IMR-90 (cell line): ENCODE results near the gene NKAP. TPM values are rescaled to one million over a fixed set of nuclear protein-coding genes. Genes with fewer than 3 reads are reported as not detected.

Experiments used
- ATAC-seq: fragments of 200-7000 bp; cut with Tn5 transposase; 2 replicates; pipeline ENCODE4 v1.9.1; 2020; ENCODE audit warnings: low read depth, mild to moderate bottlenecking, moderate library complexity
- BruUV-seq: library from RNA; stranded (reverse); fragments of 400-500 nt; replicated peaks from 2 replicates; lab custom pipeline; 2021; lab: Mats Ljungman, UMichigan
- CTCF ChIA-PET: fragments of 300-600 bp; formaldehyde crosslinking; extraction: SDS; loops from one replicate; lab custom pipeline; 2021; ENCODE audit warnings: antibody characterized with exemption; lab: Yijun Ruan, JAX
- POLR2A ChIA-PET: fragments of 300-600 bp; sonication (Branson Sonifier 250); formaldehyde crosslinking; loops from one replicate; lab custom pipeline; 2022; ENCODE audit warnings: antibody characterized with exemption; ENCODE audit not compliant: unreplicated experiment; lab: Charles Lee
- DNase-seq: peaks from one replicate; pipeline ENCODE4 v3.0.0; 2013
- H2AFZ ChIP-seq: replicated peaks from 2 replicates; pipeline ENCODE3; 2013; ENCODE audit warnings: low read length, mild to moderate bottlenecking; ENCODE audit not compliant: poor library complexity
- H2AK5ac ChIP-seq: 2 replicates; pipeline ENCODE4 v1.6.1; 2013; ENCODE audit warnings: low read depth, low read length, inconsistent platforms
- H2AK9ac ChIP-seq: replicated peaks from 2 replicates; pipeline ENCODE3; 2013; ENCODE audit warnings: mild to moderate bottlenecking, low read depth, low read length, moderate library complexity; ENCODE audit not compliant: poor library complexity
- H2BK120ac ChIP-seq: 2 replicates; pipeline ENCODE4 v1.6.1; 2013; ENCODE audit warnings: low read depth, low read length, inconsistent platforms
- H2BK15ac ChIP-seq: 3 replicates; pipeline ENCODE4 v1.6.1; 2013; ENCODE audit warnings: low read depth, low read length, inconsistent platforms
- H2BK20ac ChIP-seq: 2 replicates; pipeline ENCODE4 v1.6.1; 2013; ENCODE audit warnings: low read depth, mild to moderate bottlenecking, inconsistent platforms, low read length, moderate library complexity
- H2BK5ac ChIP-seq: 2 replicates; pipeline ENCODE4 v1.6.1; 2013; ENCODE audit warnings: mild to moderate bottlenecking, low read depth, low read length, inconsistent platforms; ENCODE audit not compliant: poor library complexity, severe bottlenecking
- H3K14ac ChIP-seq: replicated peaks from 2 replicates; pipeline ENCODE4 v1.6.1; 2013; ENCODE audit warnings: low read depth, low read length, inconsistent platforms
- H3K18ac ChIP-seq: 2 replicates; pipeline ENCODE4 v1.6.1; 2013; ENCODE audit warnings: low read depth, low read length, control low read depth
- H3K23ac ChIP-seq: 2 replicates; pipeline ENCODE4 v1.6.1; 2013; ENCODE audit warnings: low read depth, low read length, inconsistent platforms
- H3K27ac ChIP-seq: 2 replicates; pipeline ENCODE4 v1.5.1; 2013; ENCODE audit warnings: mild to moderate bottlenecking, control low read depth, low read length; ENCODE audit not compliant: insufficient read depth
- H3K27me3 ChIP-seq: 2 replicates; pipeline ENCODE4 v1.6.1; 2013; ENCODE audit warnings: low read length; ENCODE audit not compliant: control insufficient read depth, insufficient read depth
- H3K36me3 ChIP-seq: 2 replicates; pipeline ENCODE4 v1.6.1; 2013; ENCODE audit warnings: low read length, mixed read lengths; ENCODE audit not compliant: control insufficient read depth, insufficient read depth
- H3K4ac ChIP-seq: 2 replicates; pipeline ENCODE4 v1.6.1; 2013; ENCODE audit warnings: low read depth, low read length, inconsistent platforms
- H3K4me1 ChIP-seq: 2 replicates; pipeline ENCODE4 v1.6.1; 2013; ENCODE audit warnings: low read length, mixed read lengths; ENCODE audit not compliant: control insufficient read depth, insufficient read depth
- H3K4me2 ChIP-seq: 2 replicates; pipeline ENCODE4 v1.6.1; 2013; ENCODE audit warnings: low read depth, mild to moderate bottlenecking, control low read depth, low read length, moderate library complexity
- H3K4me3 ChIP-seq: 2 replicates; pipeline ENCODE4 v1.5.1; 2013; ENCODE audit warnings: low read depth, mild to moderate bottlenecking, control low read depth, low read length, moderate library complexity; ENCODE audit not compliant: insufficient read depth
- H3K56ac ChIP-seq: 2 replicates; pipeline ENCODE4 v1.6.1; 2013; ENCODE audit warnings: low read length, inconsistent platforms; ENCODE audit not compliant: insufficient read depth; ENCODE audit errors: extremely low read depth
- H3K79me1 ChIP-seq, 2 experiments: 2 replicates each; pipeline ENCODE4 v1.6.1; 2013; ENCODE audit warnings: low read length in 2 of 2, inconsistent platforms in 1 of 2, low read depth in 1 of 2
- H3K9ac ChIP-seq: 2 replicates; pipeline ENCODE4 v1.6.1; 2013; ENCODE audit warnings: low read depth, low read length, control low read depth
- H3K9me1 ChIP-seq: 2 replicates; pipeline ENCODE4 v1.6.1; 2013; ENCODE audit warnings: low read length, inconsistent platforms; ENCODE audit not compliant: insufficient read depth
- H3K9me3 ChIP-seq: 2 replicates; pipeline ENCODE4 v1.6.1; 2013; ENCODE audit warnings: low read length; ENCODE audit not compliant: control insufficient read depth, insufficient read depth
- H4K20me1 ChIP-seq: 2 replicates; pipeline ENCODE4 v1.6.1; 2013; ENCODE audit warnings: low read length, inconsistent platforms; ENCODE audit not compliant: insufficient read depth
- H4K5ac ChIP-seq: 2 replicates; pipeline ENCODE4 v1.6.1; 2013; ENCODE audit warnings: mild to moderate bottlenecking, low read depth, low read length, control low read depth
- H4K8ac ChIP-seq, 2 experiments: 2 replicates each; pipeline ENCODE4 v1.6.1; 2013; ENCODE audit warnings: low read depth in 2 of 2, low read length in 2 of 2, control low read depth in 1 of 2, inconsistent platforms in 1 of 2
- H4K91ac ChIP-seq: 2 replicates; pipeline ENCODE4 v1.6.1; 2013; ENCODE audit warnings: low read depth, low read length, inconsistent platforms; ENCODE audit not compliant: insufficient read depth
- BHLHE40 ChIP-seq: fragments of 150-350 bp; IDR thresholded peaks from 2 replicates; pipeline ENCODE4 v1.6.1; 2016; ENCODE audit warnings: mild to moderate bottlenecking, low read depth, low read length
- CEBPB ChIP-seq: IDR thresholded peaks from 2 replicates; pipeline ENCODE4 v1.6.1; 2012; ENCODE audit warnings: low read depth, low read length, improper control_type of control experiment
- CHD1 ChIP-seq: IDR thresholded peaks from 2 replicates; pipeline ENCODE4 v1.6.1; 2012; ENCODE audit warnings: low read depth, low read length, improper control_type of control experiment
- FOS ChIP-seq: fragments of 150-350 bp; IDR thresholded peaks from 2 replicates; pipeline ENCODE4 v1.6.1; 2016; ENCODE audit warnings: low read depth, low read length
- MAFK ChIP-seq: IDR thresholded peaks from 2 replicates; pipeline ENCODE4 v1.6.1; 2012; ENCODE audit warnings: low read depth, low read length, improper control_type of control experiment
- MAZ ChIP-seq: IDR thresholded peaks from 2 replicates; pipeline ENCODE4 v1.6.1; 2012; ENCODE audit warnings: low read depth, mild to moderate bottlenecking, low read length, improper control_type of control experiment, moderate library complexity, borderline replicate concordance
- NFE2L2 ChIP-seq: fragments of 150-350 bp; IDR thresholded peaks from 2 replicates; pipeline ENCODE4 v1.6.1; 2016; ENCODE audit warnings: low read depth, mild to moderate bottlenecking, low read length
- POLR2A ChIP-seq: IDR thresholded peaks from 2 replicates; pipeline ENCODE4 v1.6.1; 2012; ENCODE audit warnings: mild to moderate bottlenecking, low read depth, low read length
- RAD21 ChIP-seq: IDR thresholded peaks from 2 replicates; pipeline ENCODE4 v1.6.1; 2012; ENCODE audit warnings: low read length, improper control_type of control experiment
- RCOR1 ChIP-seq: IDR thresholded peaks from 2 replicates; pipeline ENCODE4 v1.6.1; 2012; ENCODE audit warnings: mild to moderate bottlenecking, low read length, improper control_type of control experiment; ENCODE audit not compliant: insufficient replicate concordance
- RFX5 ChIP-seq: IDR thresholded peaks from 2 replicates; pipeline ENCODE4 v1.8.0; 2012; ENCODE audit warnings: low read depth, mild to moderate bottlenecking, low read length, moderate library complexity
- SMC3 ChIP-seq: fragments of 150-350 bp; IDR thresholded peaks from 2 replicates; pipeline ENCODE4 v1.6.1; 2016; ENCODE audit warnings: low read depth, mild to moderate bottlenecking, antibody characterized with exemption, low read length, moderate library complexity
- WGBS, 2 experiments: methylation state at CpG; one replicate each; pipeline versions ENCODE4 v1.1.5 to v1.1.7; 2013; ENCODE audit warnings: missing lambda C conversion rate in 2 of 2; ENCODE audit not compliant: insufficient read length in 1 of 2; ENCODE audit errors: extremely low coverage in 2 of 2; 5-methylcytosine and 5-hydroxymethylcytosine counted together
- dilution Hi-C: fragments of 300-500 bp; cut with HindIII; formaldehyde crosslinking; loops from one replicate; pipeline ENCODE4 v1.14.3; 2018; ENCODE audit warnings: low sequenced_read_pairs; ENCODE audit not compliant: unreplicated experiment
- in situ Hi-C: fragments of 300-500 bp; cut with MboI; formaldehyde crosslinking; loops from 3 replicates; pipeline ENCODE4 v1.14.3; 2019; ENCODE audit warnings: low sequenced_read_pairs, inconsistent platforms, mixed read lengths
- intact Hi-C: fragments of 100-400 bp; cut with micrococcal nuclease; formaldehyde crosslinking; loops from 2 replicates; pipeline ENCODE4 v1.10.0; 2022
- polyA plus RNA-seq, 3 experiments: library from polyadenylated mRNA; depleted of rRNA; stranded (reverse); fragments of >200 nt; gene quantifications; 2 replicates each; pipeline ENCODE4 v1.2.3, GENCODE V29; 2012; ENCODE audit warnings: low replicate concordance in 1 of 3
- total RNA-seq: library from RNA; depleted of rRNA; stranded (reverse); fragments of >200 nt; gene quantifications from 2 replicates; pipeline ENCODE4 v1.2.3, GENCODE V29; 2012
- TF ChIP-seq, protein P1 (sequence below): conservative IDR thresholded peaks from 2 replicates; pipeline ENCODE4 v1.5.1; 2012; ENCODE audit warnings: mild to moderate bottlenecking, low read depth, low read length, improper control_type of control experiment
- TF ChIP-seq, protein P2 (sequence below): fragments of 150-350 bp; IDR thresholded peaks from 2 replicates; pipeline ENCODE4 v1.6.1; 2017; ENCODE audit warnings: mild to moderate bottlenecking, antibody characterized with exemption, low read length, low read depth

NKAP gene
- total and polyA plus RNA-seq, 2 of the 4 experiments (the other 2 are of a cell fraction) = 1.3 to 2.7 TPM

DNA sequence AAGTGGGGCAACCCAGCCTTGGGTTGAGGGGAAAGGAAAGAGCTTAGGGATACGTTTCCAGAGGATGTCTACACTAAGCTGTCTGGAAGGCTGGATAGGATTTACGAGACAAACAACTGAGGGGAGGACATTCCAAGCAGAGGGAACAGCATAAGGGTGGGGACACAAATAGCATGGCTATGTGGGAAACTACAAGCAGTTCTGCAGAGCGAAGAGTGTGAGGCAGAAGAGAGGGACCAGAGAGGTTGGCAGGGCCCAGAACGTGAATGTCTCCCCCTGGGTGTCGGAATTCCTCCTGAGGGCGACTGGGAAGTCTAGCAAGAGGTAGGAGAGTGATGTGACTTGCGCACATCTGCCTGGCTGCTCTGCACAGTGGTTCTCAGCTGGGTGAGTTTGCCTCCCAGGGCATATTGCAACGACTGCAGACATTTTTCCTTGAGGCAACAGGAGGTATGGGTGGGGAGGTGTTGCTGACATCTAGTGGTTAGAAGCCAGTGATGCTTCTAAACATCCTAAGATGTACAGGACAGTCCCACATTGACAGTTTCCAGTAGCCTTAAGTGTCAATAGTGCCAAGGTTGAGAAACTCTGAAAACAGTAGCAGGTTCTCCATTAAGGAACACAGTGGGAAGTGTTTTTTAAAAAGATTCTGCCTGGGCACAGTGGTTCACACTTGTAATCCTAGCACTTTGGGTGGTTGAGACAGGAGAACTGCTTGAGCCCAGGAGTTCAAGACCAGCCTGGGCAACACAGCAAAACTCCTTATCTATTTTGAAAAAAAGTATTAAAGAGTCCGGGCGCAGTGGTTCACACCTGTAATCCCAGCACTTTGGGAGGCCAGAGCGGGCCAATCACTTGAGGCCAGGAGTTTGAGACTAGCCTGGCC is 62.8 kb downstream of the NKAP start (continued):
- no peak for TF ChIP-seq CEBPB
- TF ChIP-seq RAD21 = peak; percentile 61

DNA sequence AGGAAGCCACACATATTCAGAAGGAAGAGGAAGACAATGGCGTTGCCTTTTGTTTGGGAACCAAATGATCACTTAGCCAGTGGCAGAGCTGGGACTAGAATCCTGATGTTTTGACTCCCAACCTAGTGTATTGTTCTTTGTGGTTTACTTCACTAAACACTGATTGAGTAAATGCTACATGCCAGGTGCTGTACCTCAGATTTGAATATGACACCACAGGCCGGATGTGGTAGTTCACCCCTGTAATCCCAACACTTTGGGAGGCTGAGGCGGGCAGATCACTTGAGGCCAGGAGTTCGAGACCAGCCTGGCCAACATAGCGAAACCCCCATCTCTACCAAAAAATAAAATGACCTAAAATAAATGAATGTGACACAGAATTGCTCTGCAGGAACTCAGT is 63.5 kb downstream of the NKAP start:
- intact Hi-C loops = loop anchor here (10.0 kb wide), 1 partner anchor 365 kb away; no protein-coding TSS in a partner anchor
- H3K23ac ChIP-seq = no peak overlapping the region
- dilution Hi-C loops = no loop called here
- no peak overlapping the region for H2AK9ac ChIP-seq
- H3K4ac ChIP-seq = no peak overlapping the region
- in situ Hi-C loops = no loop called here
- no peaks in the 10 kb centered on the region; the same call in 1 of the 2 replicates for H3K36me3 ChIP-seq
- no peak overlapping the region for H4K5ac ChIP-seq
- no peaks in the 10 kb centered on the region for H3K9me3 ChIP-seq
- no peak overlapping the region for H3K27ac ChIP-seq
- H2BK20ac ChIP-seq = no peak overlapping the region
- no peak overlapping the region for H3K14ac ChIP-seq
- H2BK15ac ChIP-seq = no peak overlapping the region
- WGBS, 2 experiments = no CpG with 5 or more reads among the region's 5 CpGs
- BruUV-seq = no TSS peak
- ChIA-PET POLR2A (no interaction called here), CTCF (interaction anchor here (0.6 to 0.8 kb wide), 2 partner anchors 9 to 174 kb away, joined by 4 read pairs; no protein-coding TSS in a partner anchor)
- no peak overlapping the region for H2AK5ac ChIP-seq
- DNase-seq (no peak), ATAC-seq (no peak)
- no peak overlapping the region for H4K8ac ChIP-seq
- H3K18ac ChIP-seq = no peak overlapping the region
- H3K4me1 ChIP-seq = no peaks in the 10 kb centered on the region
- H3K4me3 ChIP-seq = no peak overlapping the region
- H3K56ac ChIP-seq = no peak overlapping the region
- H4K91ac ChIP-seq = no peak overlapping the region
- no peaks in the 10 kb centered on the region for H3K9me1 ChIP-seq
- H2AFZ ChIP-seq = no peak overlapping the region
- H3K27me3 ChIP-seq = no peaks in the 10 kb centered on the region
- H2BK5ac ChIP-seq = no peak overlapping the region
- H3K79me1 ChIP-seq = no peaks in the 10 kb centered on the region
- no peak overlapping the region for H2BK120ac ChIP-seq
- H3K4me2 ChIP-seq = no peak overlapping the region
- no peaks in the 10 kb centered on the region for H4K20me1 ChIP-seq
- no peak overlapping the region for H3K9ac ChIP-seq
- TF ChIP-seq, protein P1, sequence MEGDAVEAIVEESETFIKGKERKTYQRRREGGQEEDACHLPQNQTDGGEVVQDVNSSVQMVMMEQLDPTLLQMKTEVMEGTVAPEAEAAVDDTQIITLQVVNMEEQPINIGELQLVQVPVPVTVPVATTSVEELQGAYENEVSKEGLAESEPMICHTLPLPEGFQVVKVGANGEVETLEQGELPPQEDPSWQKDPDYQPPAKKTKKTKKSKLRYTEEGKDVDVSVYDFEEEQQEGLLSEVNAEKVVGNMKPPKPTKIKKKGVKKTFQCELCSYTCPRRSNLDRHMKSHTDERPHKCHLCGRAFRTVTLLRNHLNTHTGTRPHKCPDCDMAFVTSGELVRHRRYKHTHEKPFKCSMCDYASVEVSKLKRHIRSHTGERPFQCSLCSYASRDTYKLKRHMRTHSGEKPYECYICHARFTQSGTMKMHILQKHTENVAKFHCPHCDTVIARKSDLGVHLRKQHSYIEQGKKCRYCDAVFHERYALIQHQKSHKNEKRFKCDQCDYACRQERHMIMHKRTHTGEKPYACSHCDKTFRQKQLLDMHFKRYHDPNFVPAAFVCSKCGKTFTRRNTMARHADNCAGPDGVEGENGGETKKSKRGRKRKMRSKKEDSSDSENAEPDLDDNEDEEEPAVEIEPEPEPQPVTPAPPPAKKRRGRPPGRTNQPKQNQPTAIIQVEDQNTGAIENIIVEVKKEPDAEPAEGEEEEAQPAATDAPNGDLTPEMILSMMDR = no peak
- TF ChIP-seq CHD1 (no peak), FOS (no peak), BHLHE40 (no peak), NFE2L2 (no peak), MAZ (no peak), RAD21 (no peak), SMC3 (no peak), RFX5 (no peak), POLR2A (no peak), MAFK (no peak), RCOR1 (no peak), CEBPB (no peak)
- TF ChIP-seq, protein P2, sequence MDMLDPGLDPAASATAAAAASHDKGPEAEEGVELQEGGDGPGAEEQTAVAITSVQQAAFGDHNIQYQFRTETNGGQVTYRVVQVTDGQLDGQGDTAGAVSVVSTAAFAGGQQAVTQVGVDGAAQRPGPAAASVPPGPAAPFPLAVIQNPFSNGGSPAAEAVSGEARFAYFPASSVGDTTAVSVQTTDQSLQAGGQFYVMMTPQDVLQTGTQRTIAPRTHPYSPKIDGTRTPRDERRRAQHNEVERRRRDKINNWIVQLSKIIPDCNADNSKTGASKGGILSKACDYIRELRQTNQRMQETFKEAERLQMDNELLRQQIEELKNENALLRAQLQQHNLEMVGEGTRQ = no peak
